Stimulated activated CD4-positive, alpha-beta T cell treated with anti-CD3 and anti-CD28 coated beads, Interleukin-15, amount 100 ng/mL, for 24 hours (primary cell): ENCODE measurements around the gene FIBCD1.

Experiments
- DNase-seq: peaks from one replicate; pipeline ENCODE4 v3.0.0-alpha.2; 2020

Gene FIBCD1

DNA sequence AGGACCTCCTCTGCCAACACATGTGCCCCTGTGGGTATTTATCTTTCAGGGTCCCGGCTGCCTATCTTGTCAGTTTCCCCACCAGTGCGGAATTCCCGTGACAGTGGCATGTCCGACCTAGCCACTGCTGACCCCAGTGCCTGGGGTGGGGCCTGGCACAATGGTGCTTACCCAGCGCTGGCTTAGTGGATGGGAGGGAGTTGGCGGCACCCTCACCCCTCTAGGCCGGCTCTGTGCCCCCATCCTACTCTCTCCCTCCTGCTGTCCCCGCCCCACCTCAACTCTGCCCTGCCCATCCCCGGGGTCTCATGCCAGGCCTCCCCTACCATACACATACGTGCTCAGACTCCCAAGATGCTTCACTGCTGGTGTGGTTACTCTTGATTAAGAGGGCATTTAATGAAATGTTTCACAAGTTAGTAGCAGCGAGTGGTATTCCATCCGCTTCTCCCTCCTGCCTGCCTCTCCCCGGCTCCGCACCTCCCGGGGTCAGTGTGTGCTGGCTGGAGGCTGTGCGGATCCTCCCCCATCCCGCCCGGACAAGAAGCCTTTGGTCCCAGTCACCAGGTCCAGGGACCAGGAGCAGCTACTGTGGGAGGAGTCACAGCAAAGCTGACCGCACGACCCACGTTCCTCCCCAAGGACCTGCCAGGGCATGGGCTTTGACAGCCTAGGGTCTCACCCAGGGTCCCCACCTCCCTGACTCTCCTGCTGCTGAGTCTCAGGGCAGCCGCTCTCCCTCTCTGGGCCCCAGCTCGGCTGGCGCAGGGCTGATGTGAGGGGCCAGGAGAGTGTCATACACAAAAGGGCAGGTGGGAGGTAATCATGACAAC lies 32.9 kb downstream of the FIBCD1 start:
- no peak for DNase-seq

DNA sequence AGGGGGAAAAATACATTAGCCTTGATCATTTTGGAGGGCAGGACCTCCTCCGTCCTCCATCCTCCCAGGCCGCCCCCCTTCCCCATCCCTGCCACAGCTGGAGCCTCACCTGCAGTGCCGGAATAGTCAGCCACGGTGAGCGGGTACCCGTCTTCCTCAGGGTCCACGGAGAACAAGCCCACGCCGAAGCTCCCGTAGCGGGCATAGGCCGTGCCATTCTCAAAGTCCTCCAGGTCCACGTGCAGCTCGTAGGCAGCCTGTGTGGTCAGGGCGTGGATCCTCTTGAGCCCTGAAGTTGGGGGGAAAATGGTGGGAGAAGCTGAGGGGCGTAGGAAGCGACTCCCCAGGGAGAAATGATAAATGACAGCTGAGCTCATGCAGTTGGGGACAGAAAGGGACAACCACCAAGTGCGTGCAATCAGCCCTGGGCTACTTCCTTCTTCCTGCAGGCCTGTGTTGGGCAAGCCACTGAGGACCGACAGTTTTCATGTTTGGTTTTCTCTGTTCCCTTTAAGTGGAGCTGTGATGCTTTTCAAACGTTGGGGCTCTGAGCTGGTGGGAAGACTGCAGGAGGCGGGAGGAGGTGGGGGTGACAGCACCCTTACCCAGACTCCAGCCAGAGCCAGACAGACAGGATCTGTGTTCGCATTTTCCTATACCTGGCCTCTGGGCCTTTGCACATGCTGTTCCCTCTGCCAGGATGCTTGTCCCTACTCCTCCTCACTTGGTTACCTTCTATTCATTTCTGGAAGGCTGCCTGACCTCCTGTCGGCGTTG lies 33.7 kb downstream of the FIBCD1 start:
- DNase-seq: no peak

- no peak for DNase-seq
These were observed 34.7 kb downstream of the FIBCD1 start for GRCh38 chr9:130904070-130905044.

DNA sequence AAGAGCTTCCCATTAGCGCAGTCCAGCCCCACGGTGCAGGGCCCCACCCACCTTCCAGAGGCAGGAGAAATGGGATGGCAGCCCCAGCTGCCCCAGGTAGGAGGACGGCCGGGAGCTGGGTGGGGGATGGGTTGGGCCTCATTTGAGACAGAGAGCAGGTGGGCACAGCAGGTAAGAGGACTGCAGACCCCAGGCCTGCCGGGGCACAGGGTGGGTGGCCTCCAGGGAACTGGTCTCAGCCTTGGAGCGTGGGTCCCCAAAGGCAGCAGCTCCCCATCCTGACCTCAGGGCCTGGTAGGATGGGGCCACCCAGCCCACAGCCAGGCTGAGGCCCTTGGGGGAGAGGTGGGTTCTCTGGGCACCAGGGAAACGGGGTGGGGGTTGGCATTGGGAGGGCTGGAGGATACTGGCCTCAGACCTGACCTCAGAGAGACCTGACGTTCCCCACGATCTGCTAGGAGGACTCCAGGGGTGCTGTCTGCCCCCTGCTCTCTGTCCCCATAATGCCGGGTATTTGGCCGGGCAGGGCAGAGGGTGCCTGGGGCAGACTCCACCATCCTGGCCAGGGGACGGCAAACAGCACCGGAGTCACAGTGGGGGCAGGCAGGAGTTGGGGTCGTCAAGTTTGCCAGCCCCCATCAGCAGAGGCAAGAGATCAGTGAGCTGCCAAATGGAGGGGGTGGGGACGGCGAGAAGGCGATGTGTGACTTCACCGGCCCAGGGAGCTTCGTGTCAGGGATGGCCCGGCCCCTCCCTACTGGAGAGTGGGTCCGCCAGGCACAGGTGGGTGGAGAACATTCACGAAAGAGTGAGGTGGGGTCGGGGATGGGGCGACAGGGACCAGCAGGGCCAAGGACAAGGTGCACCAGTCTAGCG lies 35.6 kb downstream of the FIBCD1 start:
- no peak for DNase-seq

- no peak for DNase-seq
These were observed 36.6 kb downstream of the FIBCD1 start for GRCh38 chr9:130902204-130903185.

DNA sequence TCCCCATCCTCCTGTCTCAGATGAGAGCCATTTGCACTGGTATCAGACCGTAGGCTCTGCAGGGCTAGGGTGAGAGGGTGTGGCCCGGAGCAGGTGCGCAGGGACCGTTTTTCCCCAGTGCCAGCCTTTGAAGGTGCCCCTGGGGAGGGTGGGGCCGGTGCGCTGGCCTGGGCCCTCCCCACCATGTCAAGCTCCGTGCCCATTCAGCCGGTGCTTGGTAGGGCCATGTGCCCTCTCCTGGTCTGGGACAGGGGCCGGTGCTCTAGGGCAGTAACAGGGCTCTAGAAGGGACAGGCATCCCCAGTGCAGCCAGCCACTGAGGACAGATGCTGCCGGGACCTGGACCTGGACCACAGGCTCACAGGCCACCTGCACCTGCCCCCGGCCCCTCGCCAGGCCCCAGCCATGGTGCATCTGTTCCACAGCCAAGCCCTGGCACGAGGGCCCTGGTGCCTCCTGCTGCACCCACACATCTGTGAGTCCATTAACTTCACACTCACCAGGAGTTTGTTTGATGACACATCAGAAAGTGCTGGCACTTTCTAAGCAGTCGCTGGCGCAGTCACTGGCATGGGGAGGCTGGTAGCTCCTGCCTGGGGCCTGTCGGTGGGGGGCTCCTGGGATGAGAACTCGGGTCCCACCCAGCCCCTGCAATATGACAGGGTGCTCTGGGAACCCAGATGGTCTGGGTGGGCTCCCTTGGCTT lies 37.4 kb downstream of the FIBCD1 start:
- no peak for DNase-seq

GRCh38 chr9:130900701-130901497 lies 38.1 kb downstream of the FIBCD1 start:
- no peak for DNase-seq

GRCh38 chr9:130899051-130899748 lies 39.8 kb downstream of the FIBCD1 start:
- no peak for DNase-seq

DNA sequence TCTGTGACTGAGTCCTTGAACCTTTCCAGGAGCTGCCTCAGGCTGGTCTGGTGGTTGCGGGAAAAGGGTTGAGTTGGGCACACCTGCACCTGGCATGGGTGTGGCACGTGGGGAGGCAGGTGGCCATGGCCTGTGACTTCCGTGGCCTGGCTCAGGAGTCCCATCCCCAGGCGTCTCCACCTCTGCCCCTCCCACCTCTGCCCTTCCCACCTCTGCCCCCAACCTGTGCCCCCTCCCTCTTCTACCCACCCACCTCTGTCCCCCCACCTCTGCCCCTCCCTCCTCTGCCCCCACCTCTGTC lies 40.5 kb downstream of the FIBCD1 start:
- no peak for DNase-seq

GRCh38 chr9:130897848-130898551 lies 41.0 kb downstream of the FIBCD1 start:
- no peak for DNase-seq

- no peak for DNase-seq
These were observed 41.8 kb downstream of the FIBCD1 start for GRCh38 chr9:130897105-130897751.

GRCh38 chr9:130896233-130897014 lies 42.6 kb downstream of the FIBCD1 start, which contains the start of gene QRFP:
TSS of gene QRFP (minus strand) at chr9:130896812. CDS start at chr9:130893838, 2,974 bp downstream.
- DNase-seq: no peak

GRCh38 chr9:130895481-130896232 lies 43.4 kb downstream of the FIBCD1 start:
- DNase-seq: no peak

DNA sequence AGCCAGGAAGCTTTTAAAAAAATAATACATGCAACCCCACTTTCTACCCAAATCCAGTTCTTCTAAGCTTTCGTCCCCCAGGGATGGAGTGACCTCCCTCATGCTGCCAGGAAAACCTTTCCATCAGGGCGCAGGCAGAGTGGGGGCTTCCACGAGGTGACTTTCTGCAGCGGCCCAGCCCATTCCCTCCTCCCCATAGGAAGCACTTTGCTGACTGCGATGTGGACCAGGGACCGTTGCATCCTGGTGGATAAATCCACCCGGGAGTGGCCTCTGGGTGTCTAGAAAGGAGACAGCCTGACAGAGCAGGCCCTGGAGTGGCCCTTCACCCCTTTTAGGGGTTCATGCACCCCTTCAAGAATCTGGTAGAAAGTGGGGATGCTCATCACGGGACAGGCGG lies 44.0 kb downstream of the FIBCD1 start:
- no peak for DNase-seq

DNA sequence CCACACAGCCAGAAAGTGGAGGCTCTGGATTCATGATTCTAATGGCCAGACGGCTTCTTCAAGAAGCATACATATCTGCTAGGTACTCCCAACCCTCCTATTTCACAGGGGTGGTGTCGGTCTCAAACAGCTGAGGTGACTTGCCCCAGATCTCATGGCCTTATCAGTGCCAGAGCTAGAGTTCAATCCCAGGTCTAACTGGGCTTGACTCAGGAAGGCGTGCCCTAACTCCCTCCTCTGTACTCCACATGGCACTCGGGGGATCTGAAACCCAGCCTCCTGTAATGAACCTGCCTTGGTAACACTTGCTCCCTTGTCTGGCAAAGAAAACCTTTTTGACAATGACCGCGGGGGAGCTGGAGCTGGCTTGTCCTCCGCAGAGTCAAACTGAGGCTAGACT lies 44.5 kb downstream of the FIBCD1 start:
- no peak for DNase-seq
